Limb (tissue), 2 donors: ENCODE measurements around the gene HMGCS1.
"Not testable (repeated sequence)": the region's sequence is repeated elsewhere in the genome, so short reads cannot be mapped to it uniquely, and the experiment has no call there.

Experiments used
- DNase-seq, 2 donors: peaks; one replicate each; pipeline ENCODE4 v3.0.0-alpha.2; 2016; ENCODE audit errors: extremely low spot score in 2 of 2

HMGCS1 gene

GRCh38 chr5:43313035-43313853, at the start of gene HMGCS1:
HMGCS1 (minus strand) TSS chr5:43313412; CDS start chr5:43298965, 14,447 bp downstream.
- peak; percentile 98 to 99 for DNase-seq

DNA sequence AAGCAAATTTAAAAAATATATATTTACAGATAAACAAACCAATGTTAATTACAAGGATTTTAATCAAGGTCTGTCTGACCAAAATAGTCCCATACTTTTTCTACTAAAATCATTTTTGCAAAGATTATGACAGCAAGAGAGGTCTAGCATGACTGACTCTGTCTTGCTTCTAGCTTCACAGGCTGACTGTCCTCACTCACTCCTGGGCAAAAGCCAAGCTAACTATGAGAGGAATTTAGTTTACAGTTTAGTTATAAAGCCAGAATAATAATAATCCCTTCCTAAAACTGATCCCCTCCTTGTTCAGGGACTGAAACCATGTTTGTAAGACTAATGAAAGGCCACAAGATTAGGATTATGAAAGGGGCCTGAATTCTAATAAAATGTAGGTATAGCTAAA, 45.5 kb upstream of the HMGCS1 start:
- DNase-seq = no peak

- DNase-seq = no peak
These were observed 45.1 kb upstream of the HMGCS1 start for GRCh38 chr5:43358301-43358700.

- DNase-seq = no peak
These were observed 44.7 kb upstream of the HMGCS1 start for GRCh38 chr5:43357878-43358281.

DNA sequence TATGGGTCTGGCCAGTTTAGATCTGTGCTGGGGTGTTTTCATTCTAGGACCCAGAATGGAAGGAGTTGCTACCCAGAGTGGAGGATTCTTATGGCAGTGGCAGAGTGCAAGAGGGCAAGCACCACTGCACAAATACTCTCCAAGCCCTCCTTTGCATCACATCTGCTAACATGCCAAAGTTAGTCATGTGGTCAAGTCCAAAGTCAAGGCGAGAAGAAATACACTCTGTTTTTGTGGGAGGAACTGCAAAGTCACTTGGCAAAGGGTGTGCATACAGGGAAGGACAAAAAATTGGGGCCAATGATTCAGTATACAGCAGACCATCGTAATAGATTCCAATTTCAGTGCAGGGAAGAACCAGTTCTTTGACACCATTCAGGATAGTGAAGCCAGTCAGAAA, 43.9 kb upstream of the HMGCS1 start:
- DNase-seq = no peak

DNA sequence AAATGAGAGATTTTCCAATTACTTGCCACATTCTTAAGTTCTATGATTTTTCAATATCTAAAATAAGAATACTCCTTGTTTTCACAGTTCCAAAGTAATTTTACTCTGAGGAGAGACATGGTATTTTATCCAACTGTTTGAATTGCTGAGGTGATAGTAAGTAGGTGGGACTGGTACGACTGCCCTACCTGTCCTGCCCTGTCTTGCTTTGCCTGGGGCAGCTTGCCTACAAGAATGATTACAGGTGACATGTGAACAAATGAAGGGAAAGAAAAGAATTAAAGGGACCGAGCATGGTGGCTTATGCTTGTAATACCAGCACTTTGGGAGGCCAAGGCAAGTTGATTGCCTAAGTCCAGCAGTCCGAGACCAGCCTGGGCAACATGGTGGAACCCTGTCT, 41.6 kb upstream of the HMGCS1 start:
- no peak for DNase-seq

- no peak for DNase-seq
These were observed 40.5 kb upstream of the HMGCS1 start for GRCh38 chr5:43353668-43354067.

DNA sequence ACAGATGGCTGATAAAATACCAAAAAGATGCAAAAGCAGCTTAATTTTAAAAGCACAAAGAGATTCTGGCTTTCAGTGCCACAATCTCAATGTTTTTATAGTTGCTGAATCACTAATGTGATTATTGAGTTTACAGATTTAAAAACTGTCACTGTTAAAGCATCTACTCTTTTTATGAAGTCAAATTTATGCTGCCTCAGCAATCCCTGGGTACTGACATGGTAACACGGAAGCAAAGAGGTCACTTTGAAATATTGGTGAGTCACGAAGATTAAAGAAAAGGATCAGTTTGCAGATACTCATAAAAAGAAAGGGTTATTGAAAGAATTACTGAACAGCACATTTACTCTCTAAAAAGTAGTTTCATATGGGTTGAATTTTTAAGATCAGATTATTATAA, 39.7 kb upstream of the HMGCS1 start:
- no peak for DNase-seq

- no peak for DNase-seq
These were observed 38.9 kb upstream of the HMGCS1 start for GRCh38 chr5:43352131-43352530.

- DNase-seq = no peak
These were observed 35.7 kb upstream of the HMGCS1 start for GRCh38 chr5:43348861-43349363.

- no peak for DNase-seq
These were observed 35.0 kb upstream of the HMGCS1 start for GRCh38 chr5:43348207-43348606.

DNA sequence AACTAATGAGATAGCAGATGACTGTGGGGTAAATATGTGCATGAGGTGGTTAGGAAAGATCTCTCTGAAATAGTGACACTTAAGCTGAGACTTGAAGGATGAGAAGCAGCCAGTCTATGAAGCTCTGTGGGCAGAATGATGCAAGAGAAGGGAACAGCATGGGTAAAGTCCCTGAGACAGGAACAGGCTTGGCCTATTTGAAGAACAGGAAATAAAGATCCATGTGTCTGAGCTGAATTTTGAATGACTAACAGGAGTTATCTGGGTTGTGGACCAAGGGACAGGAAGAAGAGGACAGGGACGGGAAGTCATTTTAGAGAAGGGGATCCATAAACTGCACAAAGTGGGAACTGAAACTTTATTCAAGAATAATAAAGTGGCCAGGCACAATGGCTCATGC, 25.6 kb upstream of the HMGCS1 start:
- DNase-seq = no peak

- no peak for DNase-seq
These were observed 22.9 kb upstream of the HMGCS1 start for GRCh38 chr5:43336159-43336558.

DNA sequence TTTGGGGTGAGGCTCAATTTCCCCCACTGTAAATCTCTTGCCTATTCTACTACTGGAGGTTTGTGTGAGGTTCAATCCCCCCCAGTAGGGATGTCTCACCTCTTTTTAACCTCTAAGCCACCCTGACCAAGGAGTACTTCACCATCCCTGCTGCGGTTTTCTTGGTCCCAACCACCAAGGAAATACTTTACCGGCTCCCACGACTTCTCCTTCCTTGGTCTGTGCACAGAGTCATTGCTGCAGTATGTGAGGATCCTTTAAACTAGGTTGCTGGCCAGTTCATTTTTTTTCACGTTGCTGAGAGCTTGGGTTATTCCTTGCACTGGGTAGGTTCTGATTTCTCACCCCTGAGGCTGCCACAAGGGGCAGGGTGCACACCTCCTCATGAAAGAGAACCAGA, 22.5 kb upstream of the HMGCS1 start:
- DNase-seq = no peak

GRCh38 chr5:43332401-43332800, 19.2 kb upstream of the HMGCS1 start:
- DNase-seq = no peak

DNA sequence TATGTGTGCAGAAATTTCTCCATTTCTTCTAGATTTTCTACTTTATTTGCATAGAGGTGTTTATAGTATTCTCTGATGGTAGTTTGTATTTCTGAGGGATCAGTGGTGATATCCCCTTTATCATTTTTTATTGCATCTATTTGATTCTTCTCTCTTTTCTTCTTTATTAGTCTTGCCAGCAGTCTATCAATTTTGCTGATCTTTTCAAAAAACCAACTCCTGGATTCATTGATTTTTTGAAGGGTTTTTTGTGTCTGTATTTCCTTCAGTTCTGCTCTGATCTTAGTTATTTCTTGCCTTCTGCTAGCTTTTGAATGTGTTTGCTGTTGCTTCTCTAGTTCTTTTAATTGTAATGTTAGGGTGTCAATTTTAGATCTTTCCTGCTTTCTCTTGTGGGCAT, 12.4 kb upstream of the HMGCS1 start:
- DNase-seq = not testable (repeated sequence)

- not testable (repeated sequence) for DNase-seq
These were observed 10.3 kb upstream of the HMGCS1 start for GRCh38 chr5:43323488-43323887.

- DNase-seq = no peak
These were observed 7.6 kb upstream of the HMGCS1 start for GRCh38 chr5:43320846-43321245.

GRCh38 chr5:43316421-43316820, 3.2 kb upstream of the HMGCS1 start:
- no peak for DNase-seq

DNA sequence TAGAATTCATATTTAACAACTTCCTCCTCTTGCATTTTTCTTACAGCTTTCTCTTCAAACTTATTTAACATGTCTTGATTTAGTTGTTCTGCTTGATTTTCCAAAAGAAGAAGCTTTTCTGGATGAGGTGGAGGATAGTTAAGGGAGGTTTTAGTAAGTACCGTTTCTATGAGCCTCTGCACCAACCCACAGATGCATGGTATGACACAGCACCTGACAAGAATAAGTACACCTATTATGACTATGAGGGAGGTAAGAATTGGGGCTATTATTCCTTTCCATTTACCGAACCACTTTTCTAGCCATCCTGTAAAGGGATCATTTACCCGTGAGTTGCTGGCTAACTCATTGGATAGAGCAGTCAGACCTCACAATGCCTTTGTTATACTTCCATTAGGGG, 2.5 kb upstream of the HMGCS1 start:
- no peak for DNase-seq

DNA sequence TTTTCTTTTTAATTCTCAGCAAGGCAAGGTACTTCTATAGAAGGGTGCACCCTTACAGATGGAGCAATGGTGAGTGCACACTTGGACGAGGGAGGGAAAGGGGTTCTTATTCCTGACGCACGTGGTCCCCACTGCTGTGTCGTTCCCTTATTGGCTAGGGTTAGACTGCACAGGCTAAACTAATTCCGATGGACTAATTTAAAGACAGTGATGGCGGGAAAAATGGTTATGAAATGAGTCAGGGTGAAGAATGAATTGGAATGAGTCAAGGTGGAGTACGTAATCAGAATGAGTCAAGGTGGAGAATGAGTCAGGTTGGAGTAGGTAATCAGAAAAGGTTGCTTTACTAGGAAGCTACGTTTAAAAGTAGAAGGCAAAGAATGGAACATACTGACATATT, 2.1 kb upstream of the HMGCS1 start:
- DNase-seq = no peak

- no peak for DNase-seq
These were observed 1.5 kb upstream of the HMGCS1 start for GRCh38 chr5:43314724-43315123.

DNA sequence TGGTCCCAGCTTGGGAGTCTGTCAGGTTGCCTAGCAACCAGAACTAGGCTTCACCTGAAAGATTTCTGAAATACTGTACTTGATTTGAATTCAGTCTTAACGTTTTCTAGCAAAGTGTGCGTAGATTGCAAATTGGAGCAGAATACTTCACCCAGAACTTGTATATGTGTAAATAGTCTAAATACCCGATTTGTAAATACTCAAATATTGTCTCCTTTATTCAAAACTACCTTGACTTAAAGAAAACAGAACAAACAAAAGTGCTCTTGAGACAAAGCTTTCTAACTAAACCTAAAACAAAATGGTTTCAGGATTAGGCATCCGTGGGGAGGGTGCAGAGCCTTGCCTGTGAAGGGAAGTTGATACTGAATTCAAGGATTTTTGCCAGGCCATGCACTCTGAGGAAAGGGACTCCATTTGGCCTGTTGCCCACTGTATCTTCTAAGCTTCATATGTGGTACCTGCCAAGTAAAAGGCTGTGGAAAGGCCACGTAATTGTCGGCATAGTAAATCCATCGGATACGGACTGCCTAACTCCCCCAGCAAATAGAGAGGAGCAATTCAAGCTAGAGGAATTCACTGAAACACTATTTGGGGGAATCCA, 744 bp upstream of the HMGCS1 start:
- DNase-seq = peak; percentile 21 to 51
